SK-N-SH treated with all-trans-retinoic acid at 6 μM for 48 hours (cell line): ENCODE data around the gene PANX1.

Experiments used
- ATAC-seq: fragments of 200-7000 bp; cut with Tn5 transposase; 3 replicates; pipeline ENCODE4 v1.9.1; 2020; ENCODE audit warnings: mild to moderate bottlenecking, moderate library complexity
- ARNTL ChIP-seq: fragments of 450-650 bp; formaldehyde crosslinking; IDR thresholded peaks from 2 replicates; pipeline ENCODE4 v1.5.0; 2020; ENCODE audit warnings: low read depth, mild to moderate bottlenecking, moderate library complexity, borderline replicate concordance
- BACH2 ChIP-seq: fragments of 250-450 bp; sonication (Bioruptor Pico); IDR thresholded peaks from 2 replicates; pipeline ENCODE4 v1.9.0; 2021; ENCODE audit warnings: mild to moderate bottlenecking, borderline replicate concordance
- CSDC2 ChIP-seq: fragments of 250-450 bp; sonication (Bioruptor Pico); IDR thresholded peaks from 2 replicates; pipeline ENCODE4 v1.5.0; 2020; ENCODE audit warnings: mild to moderate bottlenecking, moderate library complexity
- GLIS3 ChIP-seq: fragments of 250-450 bp; sonication (Bioruptor Pico); IDR thresholded peaks from 2 replicates; pipeline ENCODE4 v1.5.0; 2020; ENCODE audit warnings: mild to moderate bottlenecking, moderate library complexity
- ISL1 ChIP-seq: fragments of 250-450 bp; sonication (Bioruptor Pico); IDR thresholded peaks from 2 replicates; pipeline ENCODE4 v2.1.2; 2022; ENCODE audit warnings: mild to moderate bottlenecking, moderate library complexity
- OSR1 ChIP-seq: fragments of 250-450 bp; sonication (Bioruptor Pico); IDR thresholded peaks from 2 replicates; pipeline ENCODE4 v1.8.0; 2022; ENCODE audit warnings: moderate library complexity, mild to moderate bottlenecking, inconsistent platforms
- PPARA ChIP-seq: fragments of 250-450 bp; sonication (Bioruptor Pico); IDR thresholded peaks from 2 replicates; pipeline ENCODE4 v1.5.0; 2020; ENCODE audit warnings: mild to moderate bottlenecking, borderline replicate concordance
- RARB ChIP-seq: fragments of 250-450 bp; sonication (Bioruptor Pico); IDR thresholded peaks from 2 replicates; pipeline ENCODE4 v1.8.0; 2021; ENCODE audit warnings: mild to moderate bottlenecking, moderate library complexity
- SNAI2 ChIP-seq: fragments of 250-450 bp; sonication (Bioruptor Pico); IDR thresholded peaks from 2 replicates; pipeline ENCODE4 v1.5.0; 2020; ENCODE audit warnings: mild to moderate bottlenecking, moderate library complexity
- TCF4 ChIP-seq: fragments of 250-450 bp; sonication (Bioruptor Pico); IDR thresholded peaks from 2 replicates; pipeline ENCODE4 v1.8.0; 2021; ENCODE audit warnings: mild to moderate bottlenecking, moderate library complexity, borderline replicate concordance
- TOX ChIP-seq: fragments of 250-450 bp; sonication (Bioruptor Pico); IDR thresholded peaks from 2 replicates; pipeline ENCODE4 v1.8.0; 2021; ENCODE audit warnings: mild to moderate bottlenecking, moderate library complexity, borderline replicate concordance
- ZC3H10 ChIP-seq: fragments of 250-450 bp; sonication (Bioruptor Pico); IDR thresholded peaks from 2 replicates; pipeline ENCODE4 v1.5.1; 2021; ENCODE audit warnings: mild to moderate bottlenecking, moderate library complexity
- ZFP3 ChIP-seq: fragments of 250-450 bp; sonication (Bioruptor Pico); IDR thresholded peaks from 2 replicates; pipeline ENCODE4 v1.5.0; 2020; ENCODE audit warnings: mild to moderate bottlenecking, moderate library complexity
- ZFP30 ChIP-seq: fragments of 450-650 bp; formaldehyde crosslinking; IDR thresholded peaks from 2 replicates; pipeline ENCODE4 v1.5.0; 2022; ENCODE audit warnings: mild to moderate bottlenecking, moderate library complexity
- ZNF565 ChIP-seq: fragments of 450-650 bp; formaldehyde crosslinking; conservative IDR thresholded peaks from 2 replicates; pipeline ENCODE4 v1.5.0; 2020; ENCODE audit warnings: low read depth, mild to moderate bottlenecking, moderate library complexity
- ZNF70 ChIP-seq: fragments of 450-650 bp; formaldehyde crosslinking; IDR thresholded peaks from 2 replicates; pipeline ENCODE4 v1.5.0; 2020; ENCODE audit warnings: mild to moderate bottlenecking, moderate library complexity
- ZNF8 ChIP-seq: fragments of 450-650 bp; formaldehyde crosslinking; IDR thresholded peaks from 2 replicates; pipeline ENCODE4 v1.5.0; 2020; ENCODE audit warnings: mild to moderate bottlenecking, moderate library complexity
- TF ChIP-seq, protein P1 (sequence below): fragments of 250-450 bp; sonication (Bioruptor Pico); IDR thresholded peaks from 2 replicates; pipeline ENCODE4 v1.5.1; 2020; ENCODE audit warnings: low read depth, mild to moderate bottlenecking, moderate library complexity
- TF ChIP-seq, protein P2 (sequence below): fragments of 250-450 bp; sonication (Bioruptor Pico); IDR thresholded peaks from 2 replicates; pipeline ENCODE4 v1.8.0; 2020; ENCODE audit warnings: mild to moderate bottlenecking, moderate library complexity, borderline replicate concordance
- TF ChIP-seq, protein P3 (sequence below): fragments of 250-450 bp; sonication (Bioruptor Pico); IDR thresholded peaks from 2 replicates; pipeline ENCODE4 v1.8.0; 2021; ENCODE audit warnings: low read depth, mild to moderate bottlenecking, moderate library complexity, borderline replicate concordance
- TF ChIP-seq, protein P4 (sequence below): fragments of 250-450 bp; sonication (Bioruptor Pico); IDR thresholded peaks from 2 replicates; pipeline ENCODE4 v1.5.1; 2021; ENCODE audit warnings: mild to moderate bottlenecking, moderate library complexity
- TF ChIP-seq, protein P5 (sequence below): fragments of 250-450 bp; sonication (Bioruptor Pico); IDR thresholded peaks from 2 replicates; pipeline ENCODE4 v1.5.0; 2020; ENCODE audit warnings: mild to moderate bottlenecking, moderate library complexity

PANX1 gene

DNA sequence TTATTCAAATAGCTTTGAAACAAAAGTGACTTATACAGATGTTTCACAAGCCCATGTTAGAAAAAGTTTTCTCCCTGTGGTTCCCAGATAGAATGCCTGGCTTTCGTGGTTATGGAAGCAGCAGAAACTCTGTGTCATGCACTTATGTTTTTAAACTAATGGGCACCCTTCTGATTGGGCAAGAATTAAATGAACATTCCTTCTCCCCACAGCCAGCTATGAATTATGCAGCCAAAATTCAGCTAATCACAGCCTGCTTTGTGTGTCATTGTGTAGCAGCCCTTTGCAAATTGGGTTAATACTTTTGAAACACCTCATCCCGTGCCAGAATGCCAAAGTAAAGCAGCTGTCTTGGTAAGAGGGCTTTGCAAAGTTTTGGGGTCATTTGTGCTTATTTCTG lies 46.9 kb downstream of the PANX1 start:
- no peak for TF ChIP-seq RARB (CRISPR knock-in tag)
- TF ChIP-seq ISL1 (CRISPR knock-in tag): peak; percentile 28; the same call in 1 of the 2 replicates
- TF ChIP-seq ZFP30 (CRISPR knock-in tag): no peak
- TF ChIP-seq ZNF565 (CRISPR knock-in tag): no peak
- TF ChIP-seq CSDC2 (CRISPR knock-in tag): no peak
- no peak for TF ChIP-seq ARNTL
- no peak for TF ChIP-seq ZNF8 (CRISPR knock-in tag)
- no peak; the same call in 2 of the 3 replicates for ATAC-seq

DNA sequence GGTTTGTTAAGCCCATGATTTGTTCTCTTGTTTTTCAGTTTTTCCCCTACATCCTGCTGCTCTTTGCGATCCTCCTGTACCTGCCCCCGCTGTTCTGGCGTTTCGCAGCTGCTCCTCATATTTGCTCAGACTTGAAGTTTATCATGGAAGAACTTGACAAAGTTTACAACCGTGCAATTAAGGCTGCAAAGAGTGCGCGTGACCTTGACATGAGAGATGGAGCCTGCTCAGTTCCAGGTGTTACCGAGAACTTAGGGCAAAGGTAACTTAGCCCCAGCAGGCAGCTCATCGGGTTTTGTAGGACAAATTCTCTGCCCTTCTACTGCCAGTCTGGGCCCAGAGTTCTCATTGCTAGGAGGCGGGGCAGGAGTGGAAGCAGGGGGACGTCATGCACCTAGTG lies 49.7 kb downstream of the PANX1 start:
- no peak for ATAC-seq
- TF ChIP-seq PPARA (no peak), ZC3H10 (CRISPR knock-in tag) (no peak), ZNF565 (CRISPR knock-in tag) (no peak), RARB (CRISPR knock-in tag) (no peak)
- TF ChIP-seq, protein P1, sequence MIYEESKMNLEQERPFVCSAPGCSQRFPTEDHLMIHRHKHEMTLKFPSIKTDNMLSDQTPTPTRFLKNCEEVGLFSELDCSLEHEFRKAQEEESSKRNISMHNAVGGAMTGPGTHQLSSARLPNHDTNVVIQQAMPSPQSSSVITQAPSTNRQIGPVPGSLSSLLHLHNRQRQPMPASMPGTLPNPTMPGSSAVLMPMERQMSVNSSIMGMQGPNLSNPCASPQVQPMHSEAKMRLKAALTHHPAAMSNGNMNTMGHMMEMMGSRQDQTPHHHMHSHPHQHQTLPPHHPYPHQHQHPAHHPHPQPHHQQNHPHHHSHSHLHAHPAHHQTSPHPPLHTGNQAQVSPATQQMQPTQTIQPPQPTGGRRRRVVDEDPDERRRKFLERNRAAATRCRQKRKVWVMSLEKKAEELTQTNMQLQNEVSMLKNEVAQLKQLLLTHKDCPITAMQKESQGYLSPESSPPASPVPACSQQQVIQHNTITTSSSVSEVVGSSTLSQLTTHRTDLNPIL: no peak
- TF ChIP-seq, protein P2, sequence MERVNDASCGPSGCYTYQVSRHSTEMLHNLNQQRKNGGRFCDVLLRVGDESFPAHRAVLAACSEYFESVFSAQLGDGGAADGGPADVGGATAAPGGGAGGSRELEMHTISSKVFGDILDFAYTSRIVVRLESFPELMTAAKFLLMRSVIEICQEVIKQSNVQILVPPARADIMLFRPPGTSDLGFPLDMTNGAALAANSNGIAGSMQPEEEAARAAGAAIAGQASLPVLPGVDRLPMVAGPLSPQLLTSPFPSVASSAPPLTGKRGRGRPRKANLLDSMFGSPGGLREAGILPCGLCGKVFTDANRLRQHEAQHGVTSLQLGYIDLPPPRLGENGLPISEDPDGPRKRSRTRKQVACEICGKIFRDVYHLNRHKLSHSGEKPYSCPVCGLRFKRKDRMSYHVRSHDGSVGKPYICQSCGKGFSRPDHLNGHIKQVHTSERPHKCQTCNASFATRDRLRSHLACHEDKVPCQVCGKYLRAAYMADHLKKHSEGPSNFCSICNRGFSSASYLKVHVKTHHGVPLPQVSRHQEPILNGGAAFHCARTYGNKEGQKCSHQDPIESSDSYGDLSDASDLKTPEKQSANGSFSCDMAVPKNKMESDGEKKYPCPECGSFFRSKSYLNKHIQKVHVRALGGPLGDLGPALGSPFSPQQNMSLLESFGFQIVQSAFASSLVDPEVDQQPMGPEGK (CRISPR knock-in tag): no peak

DNA sequence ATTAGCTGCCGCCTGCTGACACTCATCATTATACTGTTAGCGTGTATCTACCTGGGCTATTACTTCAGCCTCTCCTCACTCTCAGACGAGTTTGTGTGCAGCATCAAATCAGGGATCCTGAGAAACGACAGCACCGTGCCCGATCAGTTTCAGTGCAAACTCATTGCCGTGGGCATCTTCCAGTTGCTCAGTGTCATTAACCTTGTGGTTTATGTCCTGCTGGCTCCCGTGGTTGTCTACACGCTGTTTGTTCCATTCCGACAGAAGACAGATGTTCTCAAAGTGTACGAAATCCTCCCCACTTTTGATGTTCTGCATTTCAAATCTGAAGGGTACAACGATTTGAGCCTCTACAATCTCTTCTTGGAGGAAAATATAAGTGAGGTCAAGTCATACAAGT lies 51.1 kb downstream of the PANX1 start:
- TF ChIP-seq, protein P1: no peak
- no peak for TF ChIP-seq TOX
- no peak for TF ChIP-seq PPARA
- TF ChIP-seq ZFP3 (CRISPR knock-in tag): no peak
- no peak for TF ChIP-seq BACH2 (CRISPR knock-in tag)
- TF ChIP-seq, protein P3, sequence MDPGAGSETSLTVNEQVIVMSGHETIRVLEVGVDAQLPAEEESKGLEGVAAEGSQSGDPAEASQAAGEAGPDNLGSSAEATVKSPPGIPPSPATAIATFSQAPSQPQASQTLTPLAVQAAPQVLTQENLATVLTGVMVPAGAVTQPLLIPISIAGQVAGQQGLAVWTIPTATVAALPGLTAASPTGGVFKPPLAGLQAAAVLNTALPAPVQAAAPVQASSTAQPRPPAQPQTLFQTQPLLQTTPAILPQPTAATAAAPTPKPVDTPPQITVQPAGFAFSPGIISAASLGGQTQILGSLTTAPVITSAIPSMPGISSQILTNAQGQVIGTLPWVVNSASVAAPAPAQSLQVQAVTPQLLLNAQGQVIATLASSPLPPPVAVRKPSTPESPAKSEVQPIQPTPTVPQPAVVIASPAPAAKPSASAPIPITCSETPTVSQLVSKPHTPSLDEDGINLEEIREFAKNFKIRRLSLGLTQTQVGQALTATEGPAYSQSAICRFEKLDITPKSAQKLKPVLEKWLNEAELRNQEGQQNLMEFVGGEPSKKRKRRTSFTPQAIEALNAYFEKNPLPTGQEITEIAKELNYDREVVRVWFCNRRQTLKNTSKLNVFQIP (CRISPR knock-in tag): no peak
- TF ChIP-seq RARB (CRISPR knock-in tag): no peak
- TF ChIP-seq ISL1 (CRISPR knock-in tag): no peak
- no peak for TF ChIP-seq GLIS3 (CRISPR knock-in tag)
- TF ChIP-seq ARNTL: no peak
- TF ChIP-seq, protein P4, sequence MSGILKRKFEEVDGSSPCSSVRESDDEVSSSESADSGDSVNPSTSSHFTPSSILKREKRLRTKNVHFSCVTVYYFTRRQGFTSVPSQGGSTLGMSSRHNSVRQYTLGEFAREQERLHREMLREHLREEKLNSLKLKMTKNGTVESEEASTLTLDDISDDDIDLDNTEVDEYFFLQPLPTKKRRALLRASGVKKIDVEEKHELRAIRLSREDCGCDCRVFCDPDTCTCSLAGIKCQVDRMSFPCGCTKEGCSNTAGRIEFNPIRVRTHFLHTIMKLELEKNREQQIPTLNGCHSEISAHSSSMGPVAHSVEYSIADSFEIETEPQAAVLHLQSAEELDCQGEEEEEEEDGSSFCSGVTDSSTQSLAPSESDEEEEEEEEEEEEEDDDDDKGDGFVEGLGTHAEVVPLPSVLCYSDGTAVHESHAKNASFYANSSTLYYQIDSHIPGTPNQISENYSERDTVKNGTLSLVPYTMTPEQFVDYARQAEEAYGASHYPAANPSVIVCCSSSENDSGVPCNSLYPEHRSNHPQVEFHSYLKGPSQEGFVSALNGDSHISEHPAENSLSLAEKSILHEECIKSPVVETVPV (CRISPR knock-in tag): no peak
- TF ChIP-seq ZNF8 (CRISPR knock-in tag): no peak
- TF ChIP-seq, protein P2 (CRISPR knock-in tag): no peak
- TF ChIP-seq, protein P5, sequence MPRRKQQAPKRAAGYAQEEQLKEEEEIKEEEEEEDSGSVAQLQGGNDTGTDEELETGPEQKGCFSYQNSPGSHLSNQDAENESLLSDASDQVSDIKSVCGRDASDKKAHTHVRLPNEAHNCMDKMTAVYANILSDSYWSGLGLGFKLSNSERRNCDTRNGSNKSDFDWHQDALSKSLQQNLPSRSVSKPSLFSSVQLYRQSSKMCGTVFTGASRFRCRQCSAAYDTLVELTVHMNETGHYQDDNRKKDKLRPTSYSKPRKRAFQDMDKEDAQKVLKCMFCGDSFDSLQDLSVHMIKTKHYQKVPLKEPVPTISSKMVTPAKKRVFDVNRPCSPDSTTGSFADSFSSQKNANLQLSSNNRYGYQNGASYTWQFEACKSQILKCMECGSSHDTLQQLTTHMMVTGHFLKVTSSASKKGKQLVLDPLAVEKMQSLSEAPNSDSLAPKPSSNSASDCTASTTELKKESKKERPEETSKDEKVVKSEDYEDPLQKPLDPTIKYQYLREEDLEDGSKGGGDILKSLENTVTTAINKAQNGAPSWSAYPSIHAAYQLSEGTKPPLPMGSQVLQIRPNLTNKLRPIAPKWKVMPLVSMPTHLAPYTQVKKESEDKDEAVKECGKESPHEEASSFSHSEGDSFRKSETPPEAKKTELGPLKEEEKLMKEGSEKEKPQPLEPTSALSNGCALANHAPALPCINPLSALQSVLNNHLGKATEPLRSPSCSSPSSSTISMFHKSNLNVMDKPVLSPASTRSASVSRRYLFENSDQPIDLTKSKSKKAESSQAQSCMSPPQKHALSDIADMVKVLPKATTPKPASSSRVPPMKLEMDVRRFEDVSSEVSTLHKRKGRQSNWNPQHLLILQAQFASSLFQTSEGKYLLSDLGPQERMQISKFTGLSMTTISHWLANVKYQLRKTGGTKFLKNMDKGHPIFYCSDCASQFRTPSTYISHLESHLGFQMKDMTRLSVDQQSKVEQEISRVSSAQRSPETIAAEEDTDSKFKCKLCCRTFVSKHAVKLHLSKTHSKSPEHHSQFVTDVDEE (CRISPR knock-in tag): no peak
- no peak for TF ChIP-seq TCF4 (CRISPR knock-in tag)
- TF ChIP-seq ZNF70: no peak
- TF ChIP-seq SNAI2 (CRISPR knock-in tag): no peak
- TF ChIP-seq ZFP30 (CRISPR knock-in tag): no peak
- no peak for TF ChIP-seq OSR1 (CRISPR knock-in tag)
- ATAC-seq: no peak
